Fibroblast of mammary gland (primary cell): Measurements from ENCODE around the gene F13A1.

ENCODE experiments used
- DNase-seq: peaks from one replicate; pipeline ENCODE4 v3.0.0-alpha.2; 2010; ENCODE audit warnings: low read depth
- H3K4me3 ChIP-seq: 2 replicates; pipeline ENCODE4 v1.5.1; 2011; ENCODE audit warnings: low read depth, mild to moderate bottlenecking, low read length, moderate library complexity; ENCODE audit not compliant: control insufficient read depth
- TF ChIP-seq, protein P1 (sequence below): conservative IDR thresholded peaks from 2 replicates; pipeline ENCODE4 v1.5.1; 2011; ENCODE audit warnings: low read depth, low read length, inconsistent platforms; ENCODE audit not compliant: control insufficient read depth, insufficient read depth

F13A1 gene

DNA sequence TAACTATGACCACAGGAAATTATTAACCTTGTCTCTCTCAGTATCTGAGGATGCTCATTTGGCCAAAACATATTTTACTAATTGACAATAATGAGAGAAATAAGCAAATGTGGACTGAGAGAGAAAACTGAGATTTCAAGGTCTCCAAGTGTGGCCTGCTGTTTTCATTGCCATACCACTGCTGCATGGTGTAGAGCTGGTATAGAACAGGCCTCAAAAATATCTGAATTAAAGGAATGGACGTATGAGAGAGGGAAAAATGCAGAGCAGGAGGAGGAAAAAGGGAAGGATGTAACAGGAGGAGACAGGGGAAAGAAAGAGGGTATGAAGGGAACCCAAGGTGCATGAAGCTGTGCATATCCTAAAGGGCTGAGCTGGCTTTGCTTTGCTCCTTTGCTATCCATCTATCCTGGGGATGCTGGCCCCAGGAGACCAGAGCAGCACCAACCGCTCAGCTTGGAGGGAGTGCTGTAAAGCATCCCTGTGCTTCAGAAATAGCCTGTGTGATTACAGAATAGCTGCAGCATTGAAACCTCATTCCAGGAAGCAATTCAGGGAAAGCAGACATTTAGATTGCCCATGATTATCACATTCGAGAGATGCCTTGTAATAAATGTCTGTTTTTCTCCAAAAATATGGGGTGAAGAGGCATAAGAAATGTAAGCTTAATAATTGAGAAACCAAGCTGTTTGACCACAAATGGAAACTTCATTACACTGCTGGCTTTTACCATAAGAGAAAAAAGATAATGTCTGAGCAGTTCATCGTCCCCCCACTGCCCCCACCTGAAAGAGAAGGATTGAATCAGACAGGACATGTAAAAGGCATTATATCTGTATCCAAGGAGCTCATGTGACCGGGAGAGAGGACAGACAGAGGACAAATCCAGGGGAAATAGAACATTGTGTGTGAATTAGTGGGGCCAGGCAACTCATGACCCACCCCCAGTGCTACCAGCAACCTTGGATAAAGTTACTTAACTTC, 80.6 kb downstream of the F13A1 start:
- TF ChIP-seq, protein P1, sequence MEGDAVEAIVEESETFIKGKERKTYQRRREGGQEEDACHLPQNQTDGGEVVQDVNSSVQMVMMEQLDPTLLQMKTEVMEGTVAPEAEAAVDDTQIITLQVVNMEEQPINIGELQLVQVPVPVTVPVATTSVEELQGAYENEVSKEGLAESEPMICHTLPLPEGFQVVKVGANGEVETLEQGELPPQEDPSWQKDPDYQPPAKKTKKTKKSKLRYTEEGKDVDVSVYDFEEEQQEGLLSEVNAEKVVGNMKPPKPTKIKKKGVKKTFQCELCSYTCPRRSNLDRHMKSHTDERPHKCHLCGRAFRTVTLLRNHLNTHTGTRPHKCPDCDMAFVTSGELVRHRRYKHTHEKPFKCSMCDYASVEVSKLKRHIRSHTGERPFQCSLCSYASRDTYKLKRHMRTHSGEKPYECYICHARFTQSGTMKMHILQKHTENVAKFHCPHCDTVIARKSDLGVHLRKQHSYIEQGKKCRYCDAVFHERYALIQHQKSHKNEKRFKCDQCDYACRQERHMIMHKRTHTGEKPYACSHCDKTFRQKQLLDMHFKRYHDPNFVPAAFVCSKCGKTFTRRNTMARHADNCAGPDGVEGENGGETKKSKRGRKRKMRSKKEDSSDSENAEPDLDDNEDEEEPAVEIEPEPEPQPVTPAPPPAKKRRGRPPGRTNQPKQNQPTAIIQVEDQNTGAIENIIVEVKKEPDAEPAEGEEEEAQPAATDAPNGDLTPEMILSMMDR: no peak
- no peak overlapping the region for H3K4me3 ChIP-seq
- no peak for DNase-seq

DNA sequence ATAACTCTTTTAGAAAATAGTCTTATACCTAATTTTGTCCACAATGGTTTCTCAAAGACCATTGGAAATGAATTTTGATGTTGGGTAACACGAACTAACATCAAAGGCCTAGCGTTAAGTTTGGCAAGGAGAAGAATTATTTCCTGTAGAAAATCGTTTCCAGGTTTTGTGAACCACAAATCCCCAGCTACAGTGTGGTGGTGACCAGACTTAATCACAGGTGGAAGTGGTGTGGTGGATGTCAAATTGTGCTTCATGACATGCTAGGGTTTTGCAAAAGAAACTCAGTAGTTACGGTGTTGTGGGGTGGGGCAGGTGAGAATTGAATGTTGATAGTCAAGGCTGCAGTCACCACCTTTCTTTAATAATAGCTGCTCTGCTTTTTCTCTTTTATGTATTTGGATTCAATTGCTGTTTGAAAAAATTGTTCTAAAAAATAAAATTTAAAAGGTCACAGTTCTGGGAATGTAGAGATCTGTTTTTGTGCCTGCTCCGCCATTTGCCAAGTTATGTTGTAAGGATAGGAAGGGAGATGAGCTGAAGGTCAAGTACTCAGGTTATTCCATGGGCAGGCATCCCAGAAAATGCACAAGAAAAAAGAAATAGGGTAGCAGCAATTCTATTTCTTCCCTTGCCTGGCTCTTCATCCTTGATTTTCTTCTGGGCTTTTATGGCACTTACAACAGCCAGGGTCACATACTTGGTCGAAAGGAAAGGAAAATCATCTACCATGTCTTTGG, 83.6 kb downstream of the F13A1 start:
- DNase-seq: no peak
- TF ChIP-seq, protein P1: no peak
- H3K4me3 ChIP-seq: no peak overlapping the region

DNA sequence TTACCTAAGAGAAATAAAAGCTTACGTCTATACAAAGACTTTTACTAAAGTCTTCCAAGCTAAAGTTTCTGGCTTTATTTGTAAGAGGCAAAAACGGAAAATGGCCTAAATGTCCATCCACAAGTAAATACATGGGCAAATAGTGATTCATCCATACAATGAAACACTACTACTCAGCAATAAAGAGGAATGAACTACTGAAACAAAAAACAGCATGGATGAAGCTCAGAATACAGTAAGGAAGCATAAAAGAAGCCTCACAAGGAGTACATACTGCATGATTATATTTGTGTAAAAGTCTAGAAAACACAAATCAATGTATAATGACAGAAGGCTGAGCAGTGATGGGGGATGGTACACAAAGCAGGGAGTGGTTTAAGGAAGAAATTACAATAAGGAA, 84.7 kb downstream of the F13A1 start:
- no peak overlapping the region for H3K4me3 ChIP-seq

DNA sequence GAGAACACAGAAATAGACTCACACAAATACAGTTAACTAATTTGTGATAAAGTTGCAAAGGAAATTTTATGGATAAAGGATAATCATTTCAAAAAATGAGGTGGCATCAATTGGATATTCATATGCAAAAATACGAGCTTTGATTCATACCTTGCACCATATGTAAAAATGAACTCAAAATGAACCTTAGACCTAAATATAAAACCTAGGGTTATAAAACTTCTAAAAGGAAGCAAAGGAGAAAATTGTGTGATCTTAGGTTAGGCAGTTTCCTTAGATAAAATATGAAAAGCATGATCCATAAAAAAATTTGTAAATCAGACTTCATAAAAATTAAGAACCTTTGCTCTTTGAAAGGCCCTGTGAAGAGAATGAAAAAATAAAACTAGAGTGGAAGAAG, 85.5 kb downstream of the F13A1 start:
- H3K4me3 ChIP-seq: no peak overlapping the region
- no peak for DNase-seq
- TF ChIP-seq, protein P1: no peak

More for the DNA sequence above, 84.7 kb downstream of the F13A1 start:
- DNase-seq: no peak
- TF ChIP-seq, protein P1: no peak

DNA sequence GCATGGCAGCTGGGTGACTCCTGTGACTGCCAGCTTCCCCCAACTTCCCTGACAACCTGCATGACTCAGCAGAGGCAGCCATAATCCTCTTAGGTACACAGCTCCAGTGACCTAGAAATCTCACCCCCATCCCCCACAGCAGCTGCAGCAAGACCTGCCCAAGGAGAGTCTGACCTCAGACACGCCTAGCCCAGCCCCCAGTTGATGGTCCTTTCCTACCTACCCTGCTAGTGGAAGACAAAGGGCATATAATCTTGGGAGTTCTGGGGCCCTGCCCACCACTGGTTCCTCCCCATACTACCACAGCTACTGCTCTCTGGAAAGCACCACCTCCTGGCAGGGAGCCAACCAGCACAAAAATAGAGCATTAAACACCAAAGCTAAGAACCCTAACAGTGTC, 90.2 kb downstream of the F13A1 start:
- no peak for DNase-seq
- TF ChIP-seq, protein P1: no peak

DNA sequence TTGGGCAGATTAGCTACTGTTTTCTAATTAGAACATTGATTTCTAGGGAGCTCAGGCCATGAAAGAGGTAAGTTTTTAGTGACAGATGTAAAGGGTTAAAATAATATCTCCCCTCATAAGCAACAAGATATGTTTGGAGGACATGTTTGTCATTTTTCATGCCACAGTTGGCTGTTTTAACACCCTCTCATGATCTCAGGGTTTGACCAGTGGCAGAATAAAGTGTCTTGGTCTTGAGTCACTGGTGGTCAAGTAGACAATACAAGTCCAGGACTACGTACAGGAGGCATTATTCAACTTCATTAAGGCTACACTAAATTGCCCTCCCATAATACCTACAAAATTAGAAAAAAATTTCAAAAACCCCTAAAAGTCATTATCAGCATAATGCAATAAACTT, 92.6 kb downstream of the F13A1 start:
- H3K4me3 ChIP-seq: no peak overlapping the region
- DNase-seq: no peak
- TF ChIP-seq, protein P1: no peak

More for the DNA sequence above, 90.2 kb downstream of the F13A1 start:
- no peak overlapping the region for H3K4me3 ChIP-seq
